ENCODE data around the gene LIN28B.

GRCh38 chr6:105106260-105106659 lies 149.4 kb downstream of the LIN28B start:
- TF ChIP-seq JUND (IDR thresholded peaks at IDR 0.05) (no peak), EZH2 (IDR thresholded peaks at IDR 0.05) (no peak), CTCF (IDR thresholded peaks at IDR 0.05 in 2 of 3, conservative IDR thresholded peaks at IDR 0.05 in 1 of 3; ENCODE audit: borderline replicate concordance in 1 of 3, insufficient read depth in 1 of 3, low read depth in 2 of 3, low read length in 2 of 3) (no peak), CBX3 (IDR thresholded peaks at IDR 0.05; ENCODE audit: low read depth) (no peak), POLR2A (IDR thresholded peaks at IDR 0.05; ENCODE audit: borderline replicate concordance, extremely low read depth, insufficient read depth, insufficient read length) (no peak), FOSL1 (IDR thresholded peaks at IDR 0.05; ENCODE audit: low read depth) (no peak), CEBPB (IDR thresholded peaks at IDR 0.05; ENCODE audit: low read depth) (no peak), YY1 (IDR thresholded peaks at IDR 0.05; ENCODE audit: extremely low read depth, insufficient replicate concordance, low read depth, low read length) (no peak)

Measured in HCT116 (cell line).